Stimulated activated effector memory CD8-positive, alpha-beta T cell treated with anti-CD3 and anti-CD28 coated beads, Interleukin-12 subunit alpha, Interleukin-12 subunit beta, amount 100 ng/mL, for 72 hours (primary cell): ENCODE measurements around the gene EPSTI1.
A peak's percentile ranks its signal among the peaks of the same experiment; 100 is the strongest.
"Not testable (repeated sequence)": the region's sequence is repeated elsewhere in the genome, so short reads cannot be mapped to it uniquely, and the experiment has no call there.

Experiments
- ATAC-seq: fragments of 150-1000 bp; cut with Tn5 transposase; 2 replicates; pipeline ENCODE4 v1.10.0; 2021
- DNase-seq, 2 donors: peaks; one replicate each; pipeline ENCODE4 v3.0.0; 2021 to 2022; ENCODE audit warnings: low spot score in 2 of 2
- H3K27ac Mint-ChIP-seq: one replicate; pipeline ENCODE4 v1.8.0; 2022; ENCODE audit warnings: mild to moderate bottlenecking, mixed read lengths
- H3K36me3 Mint-ChIP-seq: one replicate; pipeline ENCODE4 v1.8.0; 2022; ENCODE audit warnings: mild to moderate bottlenecking, mixed read lengths
- H3K4me1 Mint-ChIP-seq: one replicate; pipeline ENCODE4 v1.8.0; 2022; ENCODE audit warnings: mixed read lengths
- H3K4me3 Mint-ChIP-seq: one replicate; pipeline ENCODE4 v1.8.0; 2022; ENCODE audit warnings: mild to moderate bottlenecking, mixed read lengths
- H3K9me3 Mint-ChIP-seq: one replicate; pipeline ENCODE4 v1.8.0; 2022; ENCODE audit warnings: mixed read lengths

Gene EPSTI1

GRCh38 chr13:42991898-42992763 is at the start of gene EPSTI1:
TSS of gene EPSTI1 (minus strand) at chr13:42992241. CDS start at chr13:42992165, 76 bp downstream.
- peak; percentile 42 to 89 for DNase-seq
- Mint-ChIP-seq H3K36me3 (peaks cover 8% of the 10 kb centered on the region), H3K27ac (peak within 1 kb of the TSS; percentile 98), H3K4me1 (peaks cover 40% of the 10 kb centered on the region), H3K9me3 (no peaks in the 10 kb centered on the region), H3K4me3 (peak within 1 kb of the TSS; percentile 86)
- ATAC-seq: peak; percentile 90

- Mint-ChIP-seq H3K4me1 (peaks cover 49% of the 10 kb centered on the region), H3K27ac (peak overlapping the region; percentile 9), H3K9me3 (no peaks in the 10 kb centered on the region), H3K36me3 (peaks cover 5% of the 10 kb centered on the region), H3K4me3 (no peak overlapping the region)
- ATAC-seq (peak; percentile 42), DNase-seq (no peak)
Measured at GRCh38 chr13:43041369-43041921, 49.4 kb upstream of the EPSTI1 start.

GRCh38 chr13:43040581-43041368 is 48.7 kb upstream of the EPSTI1 start:
- not testable (repeated sequence) for DNase-seq, ATAC-seq, H3K36me3 Mint-ChIP-seq, H3K4me3 Mint-ChIP-seq, H3K9me3 Mint-ChIP-seq
- Mint-ChIP-seq H3K27ac (peak overlapping the region; percentile 9), H3K4me1 (peaks cover 49% of the 10 kb centered on the region)

GRCh38 chr13:43039966-43040365 is 47.9 kb upstream of the EPSTI1 start:
- Mint-ChIP-seq H3K27ac (no peak overlapping the region), H3K4me3 (no peak overlapping the region), H3K36me3 (peaks cover 5% of the 10 kb centered on the region), H3K4me1 (peaks cover 45% of the 10 kb centered on the region), H3K9me3 (no peaks in the 10 kb centered on the region)
- ATAC-seq (no peak), DNase-seq (no peak)

- Mint-ChIP-seq H3K27ac (no peak overlapping the region), H3K9me3 (no peaks in the 10 kb centered on the region), H3K4me3 (no peak overlapping the region), H3K36me3 (no peaks in the 10 kb centered on the region), H3K4me1 (peaks cover 26% of the 10 kb centered on the region)
- no peak for ATAC-seq
- DNase-seq: no peak
Measured at GRCh38 chr13:43036351-43037250, 44.6 kb upstream of the EPSTI1 start.

- no peak overlapping the region for H3K27ac Mint-ChIP-seq
- DNase-seq (no peak), ATAC-seq (no peak)
- peaks cover 31% of the 10 kb centered on the region for H3K4me1 Mint-ChIP-seq
- no peaks in the 10 kb centered on the region for H3K36me3 Mint-ChIP-seq
- no peaks in the 10 kb centered on the region for H3K9me3 Mint-ChIP-seq
- H3K4me3 Mint-ChIP-seq: no peak overlapping the region
Measured at GRCh38 chr13:43033038-43033437, 41.0 kb upstream of the EPSTI1 start.

- Mint-ChIP-seq H3K4me1 (peaks cover 33% of the 10 kb centered on the region), H3K27ac (no peak overlapping the region), H3K4me3 (no peak overlapping the region), H3K9me3 (no peaks in the 10 kb centered on the region), H3K36me3 (no peaks in the 10 kb centered on the region)
- DNase-seq (no peak), ATAC-seq (no peak)
Measured at GRCh38 chr13:43031881-43032280, 39.8 kb upstream of the EPSTI1 start.

GRCh38 chr13:43030548-43030947 is 38.5 kb upstream of the EPSTI1 start:
- no peaks in the 10 kb centered on the region for H3K9me3 Mint-ChIP-seq
- peak; percentile 42 for ATAC-seq
- peaks cover 33% of the 10 kb centered on the region for H3K4me1 Mint-ChIP-seq
- no peaks in the 10 kb centered on the region for H3K36me3 Mint-ChIP-seq
- DNase-seq: no peak
- no peak overlapping the region for H3K4me3 Mint-ChIP-seq
- H3K27ac Mint-ChIP-seq: no peak overlapping the region

GRCh38 chr13:43026262-43026661 is 34.2 kb upstream of the EPSTI1 start:
- DNase-seq: no peak
- H3K4me1 Mint-ChIP-seq: peaks cover 21% of the 10 kb centered on the region
- ATAC-seq: no peak
- no peak overlapping the region for H3K4me3 Mint-ChIP-seq
- H3K36me3 Mint-ChIP-seq: no peaks in the 10 kb centered on the region
- H3K9me3 Mint-ChIP-seq: no peaks in the 10 kb centered on the region
- no peak overlapping the region for H3K27ac Mint-ChIP-seq

- Mint-ChIP-seq H3K4me1 (peaks cover 10% of the 10 kb centered on the region), H3K27ac (peak within 1 kb of the TSS; percentile 91), H3K9me3 (no peaks in the 10 kb centered on the region), H3K36me3 (no peaks in the 10 kb centered on the region), H3K4me3 (peak within 1 kb of the TSS; percentile 84)
- DNase-seq (peak; percentile 53 to 85), ATAC-seq (peak; percentile 96)
Measured at GRCh38 chr13:43023289-43023963, 31.4 kb upstream of the EPSTI1 start, which contains the start of gene DNAJC15. TSS of gene DNAJC15 (plus strand) at chr13:43023586. CDS start at chr13:43023627, 41 bp downstream.

GRCh38 chr13:43022934-43023288 is 30.9 kb upstream of the EPSTI1 start:
- DNase-seq: no peak
- Mint-ChIP-seq H3K36me3 (no peaks in the 10 kb centered on the region), H3K27ac (peak overlapping the region; percentile 91), H3K4me1 (peaks cover 5% of the 10 kb centered on the region), H3K4me3 (peak overlapping the region; percentile 84), H3K9me3 (no peaks in the 10 kb centered on the region)
- no peak for ATAC-seq

GRCh38 chr13:43021926-43022670 is 30.1 kb upstream of the EPSTI1 start:
- Mint-ChIP-seq H3K4me3 (no peak overlapping the region), H3K27ac (no peak overlapping the region)
- no peak for DNase-seq

GRCh38 chr13:43020794-43021193 is 28.8 kb upstream of the EPSTI1 start:
- peaks cover 5% of the 10 kb centered on the region for H3K4me1 Mint-ChIP-seq

More at GRCh38 chr13:43021926-43022670, 30.1 kb upstream of the EPSTI1 start:
- Mint-ChIP-seq H3K36me3 (no peaks in the 10 kb centered on the region), H3K9me3 (no peaks in the 10 kb centered on the region), H3K4me1 (peaks cover 5% of the 10 kb centered on the region)
- ATAC-seq: no peak

More at GRCh38 chr13:43020794-43021193, 28.8 kb upstream of the EPSTI1 start:
- H3K27ac Mint-ChIP-seq: no peak overlapping the region
- no peaks in the 10 kb centered on the region for H3K9me3 Mint-ChIP-seq
- H3K4me3 Mint-ChIP-seq: no peak overlapping the region
- H3K36me3 Mint-ChIP-seq: no peaks in the 10 kb centered on the region
- DNase-seq: no peak
- ATAC-seq: no peak
